T-helper 1 cell (primary cell): Measurements from ENCODE around the gene ELP1.

Experiments used
- DNase-seq, 5 donors: peaks; one replicate each; pipeline ENCODE4 v3.0.0-alpha.2; 2012 to 2020

Gene ELP1

DNA sequence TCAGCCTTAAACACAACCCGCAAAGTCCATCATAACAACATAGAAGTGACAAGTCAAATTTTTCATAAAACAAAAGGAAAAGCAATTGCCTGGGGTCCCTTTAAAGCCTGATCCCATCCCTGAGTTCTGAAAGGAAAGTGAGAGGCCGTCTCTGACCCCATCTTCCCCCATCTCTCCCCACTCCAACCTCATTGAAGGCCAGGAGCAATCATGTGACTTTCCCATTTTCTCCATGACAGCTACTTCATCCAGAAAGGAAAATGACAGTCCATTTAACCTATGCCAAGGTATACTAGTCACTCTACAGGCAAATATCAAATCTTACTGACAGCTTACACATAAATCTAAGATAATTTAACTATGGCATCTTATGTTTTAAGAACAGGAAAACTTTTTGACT, 56.4 kb downstream of the ELP1 start:
- DNase-seq: no peak

DNA sequence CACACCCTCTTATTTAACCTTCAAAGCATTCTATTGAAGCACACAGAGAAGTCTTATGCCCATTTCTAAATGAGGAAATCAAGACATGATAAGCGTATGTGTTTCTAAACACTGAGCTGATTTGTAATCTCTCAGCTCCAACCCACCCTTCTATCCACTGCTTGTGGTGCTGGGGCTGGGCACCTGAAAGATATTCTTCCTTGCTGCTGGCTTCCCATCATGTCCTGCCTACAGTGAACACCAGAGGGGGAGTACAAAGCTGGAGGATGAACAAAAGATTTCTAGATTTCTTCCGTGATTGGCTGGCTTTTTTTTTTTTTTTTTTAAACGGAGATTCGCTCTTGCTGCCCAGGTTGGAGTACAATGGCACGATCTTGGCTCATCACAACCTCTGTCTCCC, 57.5 kb downstream of the ELP1 start:
- DNase-seq: no peak

DNA sequence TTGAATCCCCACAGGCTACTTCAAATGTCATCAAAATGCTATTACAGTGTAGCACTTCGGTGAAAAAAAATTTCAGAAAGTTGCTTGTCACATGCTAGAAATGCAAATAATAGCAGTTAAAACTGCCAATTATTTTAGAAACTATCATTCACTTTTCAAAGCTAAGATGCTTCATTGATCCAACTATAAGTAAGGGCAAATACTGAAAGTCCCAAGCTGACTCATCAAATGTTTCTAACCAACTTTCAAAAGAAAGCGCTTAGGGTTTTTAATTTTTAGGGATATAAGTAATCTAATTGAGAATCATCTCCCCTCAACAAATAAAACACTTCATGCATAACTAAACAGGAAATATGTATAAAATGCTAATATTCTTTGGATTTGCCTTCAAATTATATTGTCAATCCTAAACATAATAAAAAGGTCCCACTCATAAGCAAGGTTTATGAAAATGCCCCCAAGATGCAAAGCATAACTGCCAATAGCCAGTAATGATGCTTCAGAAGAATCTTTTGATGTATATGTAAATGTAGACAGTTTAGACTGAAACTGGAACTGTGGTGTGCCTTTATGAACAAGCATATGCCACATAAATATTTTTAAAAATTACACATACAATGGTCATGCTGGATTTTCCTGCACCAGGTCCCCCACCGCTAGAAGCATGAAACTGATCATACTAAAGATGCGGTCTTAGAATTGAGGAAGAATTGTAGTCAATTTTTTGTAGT, 59.7 kb downstream of the ELP1 start:
- DNase-seq: no peak

DNA sequence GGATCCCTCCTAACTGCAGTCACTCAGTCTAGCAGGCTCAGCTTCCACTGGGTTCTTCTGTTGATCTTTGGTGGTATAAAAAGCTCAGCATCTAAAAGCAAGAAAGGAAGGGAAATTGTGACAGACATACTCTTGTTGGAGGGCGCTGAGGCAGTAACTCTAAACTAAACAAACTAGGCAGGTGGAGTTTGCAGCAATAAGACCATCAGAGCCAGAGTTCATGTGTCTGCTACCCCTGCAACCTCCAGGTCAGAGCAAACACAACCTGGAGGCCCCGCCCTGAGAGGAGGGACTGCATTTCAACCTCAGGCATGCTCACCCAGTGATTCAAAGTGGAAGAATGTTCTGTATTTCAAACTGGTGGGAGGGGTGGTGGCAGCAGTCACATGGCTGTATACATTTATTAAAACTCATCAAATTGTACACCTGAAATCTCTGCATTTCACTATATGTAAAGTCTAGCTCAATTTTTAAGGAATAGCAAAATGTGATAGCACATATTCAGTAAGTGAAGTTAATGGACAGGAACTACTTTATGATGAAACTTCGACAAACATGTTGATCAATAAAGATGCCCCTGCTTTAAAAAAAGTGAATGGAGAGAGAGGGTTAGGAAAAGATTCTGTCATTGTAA, 64.7 kb downstream of the ELP1 start:
- DNase-seq: no peak

DNA sequence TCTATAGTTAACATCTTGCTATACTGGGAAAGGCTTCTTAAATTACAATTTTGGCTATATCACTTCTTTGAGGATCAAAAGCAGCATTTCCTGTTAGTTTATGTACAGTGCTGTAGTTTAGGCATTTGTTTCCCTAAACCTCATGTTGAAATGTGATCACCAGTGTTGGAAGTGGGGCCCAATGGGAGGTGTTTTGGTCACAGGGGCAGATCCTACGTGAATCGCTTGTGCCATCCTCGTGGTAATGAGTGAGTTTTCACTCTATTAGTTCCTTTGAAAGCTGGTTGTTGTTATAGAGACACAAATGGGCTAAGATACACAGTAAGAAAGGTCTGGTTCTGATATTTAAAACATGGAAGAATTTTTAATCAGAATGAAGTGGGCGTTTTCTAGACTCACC, 66.1 kb downstream of the ELP1 start:
- DNase-seq: no peak

DNA sequence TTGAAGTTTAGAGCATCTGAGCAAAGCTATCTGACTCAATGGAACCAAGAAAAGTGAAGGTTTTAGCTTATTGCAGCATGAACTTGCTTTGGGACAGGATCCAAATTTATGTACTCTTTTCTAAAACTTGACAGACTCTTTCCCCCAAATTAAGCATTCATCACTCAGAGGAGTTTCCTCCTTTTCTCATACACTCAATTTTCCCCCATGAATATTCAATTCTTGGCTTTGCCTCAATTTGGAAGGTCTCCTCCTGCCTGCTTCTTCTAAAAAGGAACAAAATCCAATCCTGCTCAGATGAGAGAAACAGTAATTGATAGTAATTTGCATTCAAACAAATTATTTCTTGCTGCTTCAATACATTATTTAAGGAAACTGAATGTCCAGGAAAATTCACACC, 66.8 kb downstream of the ELP1 start:
- no peak for DNase-seq

DNA sequence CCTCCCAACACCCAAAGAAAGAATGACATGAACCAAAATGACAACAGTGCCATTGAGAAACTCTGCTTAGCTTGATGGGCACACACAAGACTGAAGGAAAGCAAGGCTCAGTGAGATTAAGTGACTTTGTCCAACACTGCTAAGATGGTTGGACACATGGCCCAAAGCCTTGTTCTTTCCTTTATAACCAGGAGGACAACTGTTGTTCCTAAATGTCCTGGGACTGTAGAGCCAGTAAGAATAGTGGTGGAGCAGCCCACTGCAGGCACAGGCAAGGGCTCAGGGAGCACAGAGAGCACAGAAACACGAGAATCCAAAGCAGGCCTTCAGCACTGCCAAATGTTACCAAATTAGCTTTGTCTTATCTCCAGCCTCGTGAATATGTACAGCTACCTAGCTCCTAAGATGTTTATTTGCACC, 67.9 kb downstream of the ELP1 start:
- no peak for DNase-seq

DNA sequence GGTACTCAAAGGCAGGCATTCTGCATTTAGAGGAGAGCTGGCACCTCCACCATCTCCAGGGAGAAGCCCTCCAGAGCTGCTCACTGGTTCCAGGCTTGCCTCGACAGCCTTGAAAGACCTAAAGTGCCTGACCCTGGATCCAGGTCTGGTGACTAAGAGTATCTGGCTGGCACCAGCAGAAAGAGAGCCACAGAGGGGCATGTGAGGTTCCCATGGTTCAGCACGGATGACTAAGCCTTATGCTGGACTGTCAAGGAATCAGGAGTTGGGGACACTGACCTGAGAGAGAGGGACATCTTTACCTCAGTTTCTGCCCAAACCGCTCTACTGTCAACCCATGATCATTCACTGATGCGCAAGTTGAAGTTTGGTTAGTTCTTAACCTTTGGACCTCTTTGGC, 68.9 kb downstream of the ELP1 start:
- DNase-seq: no peak

DNA sequence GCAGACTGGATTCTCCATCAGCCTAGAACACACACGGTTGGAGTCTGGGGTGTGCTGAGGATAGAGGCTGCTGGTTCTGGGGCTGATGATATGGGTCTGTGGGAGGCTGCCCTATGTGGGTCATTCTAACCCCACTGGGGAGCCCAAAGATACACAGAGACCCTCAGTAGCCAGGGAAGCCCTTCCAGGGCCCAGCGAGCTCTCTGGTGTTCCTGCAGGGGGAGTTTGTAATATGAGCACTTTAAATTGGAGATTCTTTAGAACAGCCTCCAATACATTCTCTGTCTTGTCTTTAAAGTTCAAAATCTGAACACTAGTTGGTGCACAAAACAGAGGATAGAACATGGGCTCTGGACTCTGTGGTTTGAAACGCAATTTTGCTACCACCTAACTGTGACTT, 69.5 kb downstream of the ELP1 start:
- DNase-seq: no peak

DNA sequence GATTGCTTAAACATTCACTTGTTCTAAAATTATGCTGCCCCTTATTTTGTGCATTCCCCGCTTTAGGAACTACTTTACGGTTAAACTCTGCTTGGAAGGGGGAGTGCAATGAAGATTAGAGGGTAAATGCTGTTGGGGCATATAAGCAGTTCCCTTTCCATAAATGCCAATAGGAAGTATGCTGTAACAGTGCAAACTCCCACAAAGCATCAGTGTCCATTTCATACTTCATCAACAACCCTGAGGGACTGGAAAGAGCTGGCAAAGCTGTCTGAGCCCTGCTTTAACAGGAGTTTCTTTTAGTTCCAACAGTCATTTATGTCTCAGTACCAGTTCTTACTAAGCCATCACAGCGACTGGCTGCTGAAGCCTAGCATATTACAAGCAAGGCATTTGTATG, 70.0 kb downstream of the ELP1 start:
- no peak for DNase-seq

DNA sequence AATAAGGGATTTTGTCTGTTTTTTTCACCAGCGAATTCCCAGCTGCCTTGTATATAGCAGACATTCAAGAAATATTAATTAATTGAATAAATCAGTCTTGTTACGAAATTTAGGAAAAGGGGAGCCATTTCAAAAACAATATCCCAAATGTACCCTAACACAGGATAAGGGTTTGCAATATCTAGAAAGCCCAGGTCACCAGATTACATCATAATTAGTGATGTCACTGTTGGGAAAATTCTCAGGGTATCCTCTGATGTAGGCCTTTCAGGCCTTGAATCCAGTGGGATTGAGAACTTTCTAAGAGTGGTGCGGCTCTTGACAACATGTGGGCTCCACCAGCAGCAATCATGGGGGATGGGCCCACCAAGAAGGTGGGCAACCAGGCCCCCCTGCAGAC, 71.9 kb downstream of the ELP1 start, which contains the start of gene ACTL7A:
TSS of gene ACTL7A (plus strand) at position 270 of the 400 bp plus-strand sequence. CDS start at position 327, 57 bp downstream.
- DNase-seq: no peak

DNA sequence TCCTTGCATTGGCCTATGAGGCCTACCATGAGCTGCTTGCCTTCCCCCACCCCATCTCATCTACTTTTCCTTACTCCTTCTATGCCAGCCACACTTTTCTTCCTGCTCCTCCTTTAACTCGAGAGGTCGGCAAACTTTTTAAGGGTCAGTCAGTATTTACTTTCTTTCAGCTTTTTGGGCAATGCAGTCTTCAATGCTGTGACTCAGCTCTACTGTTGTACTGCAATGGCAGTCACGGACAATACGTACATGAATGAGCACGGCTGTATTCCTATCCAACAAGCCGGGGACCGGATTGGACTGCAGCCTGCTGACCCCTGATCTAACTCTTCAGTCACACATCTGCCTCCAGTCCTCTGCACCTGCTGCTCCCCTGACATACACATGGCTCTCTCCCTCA, 72.5 kb downstream of the ELP1 start:
- no peak for DNase-seq

DNA sequence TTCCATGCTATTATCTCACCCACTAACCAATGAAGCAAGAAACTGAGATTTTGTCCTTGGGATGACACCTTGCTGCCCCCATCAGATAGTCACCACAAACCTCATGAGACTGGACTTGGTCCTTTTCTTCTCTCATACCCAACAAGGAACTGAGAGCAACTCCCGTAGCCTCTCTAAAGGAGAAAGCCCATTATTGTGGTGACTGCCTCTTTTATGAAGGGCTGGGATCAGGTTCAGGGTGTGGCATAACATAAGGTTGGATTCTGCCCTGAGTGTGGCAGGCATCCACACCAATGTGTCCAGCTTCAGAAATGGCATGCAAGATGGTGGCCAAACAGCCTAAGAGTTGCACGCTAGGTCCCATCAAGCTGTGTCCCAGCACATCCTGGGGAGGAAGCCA, 73.2 kb downstream of the ELP1 start:
- DNase-seq: no peak

DNA sequence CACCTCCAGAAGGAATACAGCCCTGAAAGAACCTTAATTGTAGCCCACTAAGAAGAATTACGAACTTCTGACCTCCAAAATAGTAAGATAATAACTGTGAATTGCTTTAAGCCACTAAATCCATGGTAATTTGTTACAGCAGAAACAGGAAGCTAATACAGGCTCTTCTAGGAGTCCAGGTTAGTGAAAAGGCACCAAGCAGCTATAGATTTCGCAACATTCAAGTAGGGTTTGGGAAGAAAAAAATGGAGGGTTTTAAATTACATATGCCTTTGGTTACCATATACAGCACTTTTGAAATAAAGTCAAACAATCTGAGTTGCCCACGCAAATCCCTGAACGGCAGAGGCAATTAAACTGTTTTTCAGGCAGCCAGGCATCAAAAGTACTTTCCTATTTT, 73.6 kb downstream of the ELP1 start:
- no peak for DNase-seq

DNA sequence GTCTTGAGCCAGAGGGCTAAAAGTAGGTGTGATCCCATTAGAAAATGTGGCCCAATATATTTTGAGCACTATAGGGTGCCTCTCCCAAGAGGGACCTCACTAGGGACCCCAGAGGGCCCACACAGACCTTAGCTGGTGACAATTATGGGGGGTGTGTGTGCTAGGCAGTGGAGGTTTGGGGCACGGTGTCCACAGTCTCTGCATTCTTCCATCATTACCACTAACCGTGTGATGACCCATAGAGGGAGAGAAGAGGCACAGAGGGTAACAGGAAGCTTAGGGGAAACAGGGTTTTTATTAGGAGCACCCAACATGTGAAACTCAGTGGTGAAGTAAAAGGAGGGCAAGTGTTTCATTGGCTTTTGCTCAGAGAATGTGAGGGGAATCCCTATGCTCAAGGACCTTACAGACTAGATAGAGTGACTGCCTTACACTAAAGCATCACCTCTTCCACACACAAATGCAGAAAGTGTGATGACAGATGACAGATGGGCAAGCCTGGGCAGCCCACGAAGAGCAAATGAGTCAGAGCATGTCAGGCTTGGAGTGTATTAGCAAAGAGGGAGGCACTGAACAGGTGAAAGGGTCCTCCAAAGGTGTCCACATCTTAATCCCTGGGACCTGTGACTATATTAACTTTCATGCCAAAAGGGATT, 74.3 kb downstream of the ELP1 start:
- DNase-seq: no peak

DNA sequence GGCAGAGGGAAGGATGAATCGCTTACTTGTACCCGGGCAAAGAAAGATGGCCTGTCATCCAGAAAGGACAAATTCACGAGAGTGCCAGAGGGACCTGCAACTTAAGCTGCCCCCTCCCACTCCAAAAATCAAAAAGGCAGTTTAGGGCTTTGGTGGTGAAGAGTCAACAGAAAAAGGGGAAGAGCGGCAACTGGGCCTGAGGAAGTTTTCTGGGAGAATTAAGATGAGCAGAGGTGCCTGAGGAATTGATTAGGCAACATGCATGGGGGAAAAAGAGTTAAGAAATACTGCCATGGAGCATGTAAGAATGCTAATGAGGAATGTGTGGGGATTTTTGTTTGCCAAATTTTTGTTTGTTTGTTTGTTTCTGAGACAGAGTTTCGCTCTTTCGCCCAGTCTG, 76.4 kb downstream of the ELP1 start:
- DNase-seq: no peak

DNA sequence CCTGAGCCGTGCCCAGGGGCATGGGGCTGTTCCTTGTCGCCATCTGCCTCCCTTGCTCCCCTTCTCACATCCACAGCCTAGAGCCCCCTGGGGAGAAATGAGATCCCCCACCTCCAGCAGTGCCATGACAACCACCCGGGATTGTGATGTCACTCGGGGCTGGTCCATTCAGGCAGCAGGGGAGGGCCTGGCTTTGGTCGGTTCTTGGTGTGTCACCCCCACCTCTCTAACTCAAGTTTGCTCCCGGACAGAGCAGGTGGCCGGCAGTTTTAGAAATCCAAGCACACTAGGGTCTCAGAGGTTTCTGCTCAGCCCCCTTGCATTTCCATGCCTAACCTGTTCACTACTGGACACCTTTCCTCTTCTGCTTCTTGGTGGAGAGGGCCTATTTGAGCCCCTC, 78.0 kb downstream of the ELP1 start, which contains the start of gene ACTL7B:
TSS of gene ACTL7B (minus strand) at position 99 of the 400 bp plus-strand sequence. CDS start at position 43, 56 bp downstream.
- DNase-seq: no peak

DNA sequence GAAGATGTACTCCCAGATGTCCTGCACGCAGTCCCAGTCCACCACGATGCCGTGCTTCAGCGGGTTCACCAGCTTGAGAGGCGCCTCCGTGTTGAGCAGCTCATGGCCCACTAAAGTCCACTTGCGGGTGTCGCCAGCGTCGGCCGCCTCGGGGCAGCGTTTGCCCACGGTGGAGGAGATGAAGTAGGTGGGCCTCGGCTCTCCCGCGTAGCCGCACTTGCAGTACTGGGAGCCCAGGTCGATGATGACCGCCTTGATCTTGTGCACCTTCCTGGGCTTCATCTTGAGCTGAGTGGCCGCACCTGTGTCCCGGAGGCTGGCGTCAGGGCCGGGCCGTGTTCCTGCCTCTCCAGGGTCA, 78.4 kb downstream of the ELP1 start:
- no peak for DNase-seq

DNA sequence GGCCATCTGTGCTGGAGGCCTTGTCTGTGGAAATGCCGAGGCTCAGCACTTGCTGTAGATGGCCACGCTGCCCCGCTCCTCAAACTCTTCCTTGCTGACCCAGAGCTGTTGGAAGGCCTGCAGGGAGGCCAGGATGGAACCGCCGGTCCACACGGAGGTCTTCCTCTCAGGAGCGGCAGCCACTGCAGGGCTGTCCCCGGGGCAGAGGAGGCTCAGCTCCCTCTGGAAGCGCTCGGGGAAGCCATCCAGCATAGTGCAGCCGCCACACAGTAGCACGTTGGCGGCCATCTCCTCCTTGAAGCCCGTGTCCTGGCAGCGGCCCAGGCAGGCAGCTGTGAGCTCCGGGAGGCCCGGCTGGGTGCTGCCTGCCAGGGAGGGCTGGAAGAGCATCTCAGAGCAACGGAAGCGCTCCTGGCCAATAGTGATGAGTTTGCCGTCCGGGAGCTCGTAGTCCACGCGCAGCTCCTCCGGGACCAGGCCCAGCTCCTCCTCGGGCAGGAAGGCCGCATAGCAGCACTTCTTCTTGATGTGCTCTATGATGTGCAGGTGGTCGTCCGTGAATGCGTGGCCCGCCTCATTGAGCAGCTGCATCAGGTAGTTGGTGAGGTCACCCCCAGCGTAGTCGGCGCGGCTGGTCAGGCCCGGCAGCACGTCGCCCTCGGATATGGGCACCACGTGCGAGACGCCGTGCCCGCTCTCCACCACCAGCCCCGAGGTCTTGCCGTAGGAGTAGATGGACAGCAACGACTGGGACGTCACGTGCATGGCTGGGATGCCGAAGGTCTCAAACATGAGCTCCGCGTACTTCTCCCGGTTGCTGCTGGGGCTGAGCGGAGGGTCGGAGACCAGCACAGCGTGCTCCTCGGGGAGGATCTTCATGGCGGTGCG, 79.0 kb downstream of the ELP1 start:
- DNase-seq: no peak

DNA sequence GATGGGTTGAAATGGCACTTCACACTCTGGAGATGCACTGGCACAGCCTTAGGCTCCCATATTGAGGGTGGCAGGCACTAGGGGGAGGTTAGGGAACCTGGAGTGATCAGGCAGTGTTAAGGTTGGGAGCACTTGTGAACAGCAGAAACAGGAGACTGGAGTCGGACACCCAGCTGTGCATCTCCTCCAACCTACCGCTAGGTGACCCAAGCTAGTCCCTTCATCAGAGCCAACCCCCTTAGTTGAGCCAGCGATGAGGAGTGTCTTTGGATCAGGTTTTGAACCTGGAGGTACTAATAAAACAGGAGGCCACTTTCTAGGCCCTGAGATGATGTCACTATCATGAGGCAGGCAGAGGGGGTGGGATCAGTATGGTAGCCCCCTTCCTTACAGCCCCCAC, 79.8 kb downstream of the ELP1 start:
- DNase-seq: no peak

DNA sequence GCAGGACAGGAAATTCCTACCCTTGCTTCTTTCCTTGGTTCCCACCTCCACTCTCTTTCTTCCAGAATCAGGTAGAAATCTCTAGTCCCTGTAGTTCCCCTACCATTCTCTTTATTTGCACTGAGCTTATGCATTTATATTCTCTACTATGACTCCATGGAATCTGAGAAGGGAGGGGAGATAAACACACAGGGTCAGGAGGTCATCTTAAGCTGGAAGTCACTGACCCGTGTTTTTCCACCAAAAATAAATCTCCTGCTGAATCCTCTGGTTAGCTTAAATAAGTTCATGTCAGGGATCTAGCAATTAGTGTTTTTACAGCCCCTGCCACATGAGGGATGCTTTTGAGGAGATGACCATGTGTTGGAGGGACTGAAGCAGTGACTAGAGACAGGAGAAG, 81.8 kb downstream of the ELP1 start:
- DNase-seq: no peak

DNA sequence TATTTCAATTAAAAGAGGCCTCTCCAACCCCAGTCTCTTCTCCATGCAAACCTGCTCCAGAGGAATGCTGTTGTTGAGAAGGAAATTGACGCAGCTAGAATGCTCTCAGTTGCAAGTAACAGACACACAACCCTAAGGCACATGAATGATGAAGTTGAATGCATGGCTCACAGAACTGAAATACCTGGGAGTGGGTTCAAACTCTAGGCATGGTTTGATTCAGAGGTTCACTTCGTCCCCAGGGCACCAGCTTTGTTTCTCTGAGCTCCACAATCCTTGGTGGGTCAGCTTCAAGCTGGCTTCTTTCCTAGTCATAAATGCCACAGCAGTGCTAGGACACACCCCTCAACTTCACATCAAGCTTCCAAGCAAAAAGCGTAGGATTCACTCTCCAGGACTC, 82.8 kb downstream of the ELP1 start:
- DNase-seq: no peak

DNA sequence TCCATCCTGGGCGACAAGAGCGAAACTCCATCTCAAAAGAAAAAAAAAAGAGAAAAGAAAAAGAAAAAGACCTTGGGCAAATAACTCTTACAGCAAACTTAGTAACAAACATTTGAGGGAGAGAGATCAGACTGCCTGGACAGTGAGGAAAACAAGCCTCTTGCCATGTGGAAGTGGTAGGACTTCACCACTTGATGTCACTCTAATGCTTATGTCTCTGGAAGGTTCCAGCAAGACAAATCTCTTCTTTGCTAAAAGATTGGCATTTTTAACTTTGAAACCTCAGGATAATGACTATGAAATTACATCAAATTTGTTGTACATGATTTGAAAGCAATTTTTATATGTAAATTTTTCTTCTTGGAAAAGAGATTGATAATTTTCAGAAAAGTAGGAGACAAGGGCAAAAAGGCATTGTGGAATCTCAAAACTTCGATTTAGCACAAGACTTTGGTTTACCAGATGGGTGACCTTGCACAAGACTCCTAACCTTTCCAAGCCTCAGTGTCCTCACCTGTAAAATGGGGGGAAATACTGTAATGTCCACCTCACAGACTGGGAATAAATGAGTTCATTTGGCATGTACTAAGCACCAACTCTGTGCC, 83.5 kb downstream of the ELP1 start:
- DNase-seq: no peak
